ENCODE data around the gene DOCK3. TPM values are rescaled to one million over a fixed set of nuclear protein-coding genes. Genes with fewer than 3 reads are reported as not detected.

The DOCK3 gene
- total RNA-seq, 1 donor from 2014 or later: 21.0 TPM

GRCh38 chr3:51268132-51268531, 593.4 kb downstream of the DOCK3 start:
- DNase-seq (ENCODE audit: low spot score in 2 of 2, unreplicated experiment in 2 of 2): no peak
- H3K27ac Mint-ChIP-seq: no peak overlapping the region

GRCh38 chr3:51269466-51269865, 594.7 kb downstream of the DOCK3 start:
- TF ChIP-seq CTCF (IDR thresholded peaks at IDR 0.05; ENCODE audit: unreplicated experiment): no peak
- Mint-ChIP-seq H3K4me3 (no peak overlapping the region), H3K36me3 (peaks cover 12% of the 10 kb centered on the region), H3K27me3 (ENCODE audit: low read depth) (no peaks in the 10 kb centered on the region), H3K4me1 (no peaks in the 10 kb centered on the region), H3K9me3 (peaks cover 20% of the 10 kb centered on the region), H3K27ac (no peak overlapping the region)
- DNase-seq (ENCODE audit: low spot score in 2 of 2, unreplicated experiment in 2 of 2): no peak

More at GRCh38 chr3:51268132-51268531, 593.4 kb downstream of the DOCK3 start:
- H3K36me3 Mint-ChIP-seq: peaks cover 19% of the 10 kb centered on the region
- TF ChIP-seq CTCF (IDR thresholded peaks at IDR 0.05; ENCODE audit: unreplicated experiment): no peak
- no peaks in the 10 kb centered on the region for H3K27me3 Mint-ChIP-seq (ENCODE audit: low read depth)
- no peaks in the 10 kb centered on the region for H3K4me1 Mint-ChIP-seq
- H3K9me3 Mint-ChIP-seq: peaks cover 33% of the 10 kb centered on the region
- H3K4me3 Mint-ChIP-seq: no peak overlapping the region

GRCh38 chr3:51270559-51270958, 595.8 kb downstream of the DOCK3 start:
- peaks cover 4% of the 10 kb centered on the region for H3K36me3 Mint-ChIP-seq
- no peak overlapping the region for H3K4me3 Mint-ChIP-seq
- no peak for TF ChIP-seq CTCF (IDR thresholded peaks at IDR 0.05; ENCODE audit: unreplicated experiment)
- H3K9me3 Mint-ChIP-seq: peaks cover 11% of the 10 kb centered on the region
- no peak for DNase-seq (ENCODE audit: low spot score in 2 of 2, unreplicated experiment in 2 of 2)
- H3K27ac Mint-ChIP-seq: no peak overlapping the region
- no peaks in the 10 kb centered on the region for H3K4me1 Mint-ChIP-seq
- no peaks in the 10 kb centered on the region for H3K27me3 Mint-ChIP-seq (ENCODE audit: low read depth)

- peaks cover 3% of the 10 kb centered on the region for H3K36me3 Mint-ChIP-seq
- H3K27me3 Mint-ChIP-seq (ENCODE audit: low read depth): no peaks in the 10 kb centered on the region
- H3K27ac Mint-ChIP-seq: no peak overlapping the region
- no peak for DNase-seq (ENCODE audit: low spot score in 2 of 2, unreplicated experiment in 2 of 2)
- no peaks in the 10 kb centered on the region for H3K4me1 Mint-ChIP-seq
- peaks cover 5% of the 10 kb centered on the region for H3K9me3 Mint-ChIP-seq
- no peak for TF ChIP-seq CTCF (IDR thresholded peaks at IDR 0.05; ENCODE audit: unreplicated experiment)
- H3K4me3 Mint-ChIP-seq: no peak overlapping the region
Observed at GRCh38 chr3:51271172-51271571, 596.4 kb downstream of the DOCK3 start.

GRCh38 chr3:51274052-51274451, 599.3 kb downstream of the DOCK3 start:
- Mint-ChIP-seq H3K27me3 (ENCODE audit: low read depth) (no peaks in the 10 kb centered on the region), H3K9me3 (no peaks in the 10 kb centered on the region), H3K4me1 (no peaks in the 10 kb centered on the region), H3K4me3 (no peak overlapping the region), H3K27ac (no peak overlapping the region), H3K36me3 (no peaks in the 10 kb centered on the region)
- TF ChIP-seq CTCF (IDR thresholded peaks at IDR 0.05; ENCODE audit: unreplicated experiment): no peak
- DNase-seq (ENCODE audit: low spot score in 2 of 2, unreplicated experiment in 2 of 2): no peak

Data from mesothelial cell of epicardium (in vitro differentiated cells).